A673 (cell line): ENCODE measurements around the gene EDEM3. TPM values are rescaled to one million over a fixed set of nuclear protein-coding genes. Genes with fewer than 3 reads are reported as not detected.
A peak's percentile ranks its signal among the peaks of the same experiment; 100 is the strongest.

Experiments used
- BruUV-seq: library from RNA; stranded (reverse); fragments of 400-500 nt; replicated peaks from 2 replicates; lab custom pipeline; 2021; lab: Mats Ljungman, UMichigan
- CTCF ChIA-PET: fragments of 300-600 bp; sonication (Branson Sonifier 250); formaldehyde crosslinking; loops from one replicate; lab custom pipeline; 2022; ENCODE audit warnings: antibody characterized with exemption; lab: Charles Lee
- POLR2A ChIA-PET: fragments of 300-600 bp; sonication (Branson Sonifier 250); formaldehyde crosslinking; loops from one replicate; lab custom pipeline; 2022; ENCODE audit warnings: antibody characterized with exemption; ENCODE audit not compliant: low non-redundant PET; lab: Charles Lee
- DNase-seq: peaks from one replicate; pipeline ENCODE4 v3.0.0-alpha.2; 2015; ENCODE audit warnings: low spot score
- H3K27ac ChIP-seq: fragments of 200-600 bp; sonication (generic); 2 replicates; pipeline ENCODE4 v1.5.1; 2016; ENCODE audit warnings: mixed run types, low read depth, mild to moderate bottlenecking, mixed read lengths, antibody characterized with exemption, low read length; ENCODE audit not compliant: poor library complexity, severe bottlenecking
- H3K27me3 ChIP-seq: fragments of 200-600 bp; sonication (generic); replicated peaks from 2 replicates; pipeline ENCODE4 v1.6.1; 2017; ENCODE audit warnings: mixed run types, low read depth, mild to moderate bottlenecking, mixed read lengths, antibody characterized with exemption, low read length; ENCODE audit not compliant: insufficient read depth, poor library complexity
- H3K36me3 ChIP-seq: fragments of 200-600 bp; sonication (generic); 2 replicates; pipeline ENCODE4 v1.6.1; 2016; ENCODE audit warnings: mixed run types, mild to moderate bottlenecking, mixed read lengths, antibody characterized with exemption, low read length; ENCODE audit not compliant: insufficient read depth, poor library complexity, severe bottlenecking
- H3K4me1 ChIP-seq: fragments of 200-600 bp; sonication (generic); 2 replicates; pipeline ENCODE4 v1.6.1; 2017; ENCODE audit warnings: mixed run types, mild to moderate bottlenecking, mixed read lengths, antibody characterized with exemption, low read length; ENCODE audit not compliant: insufficient read depth, poor library complexity, severe bottlenecking
- H3K4me3 ChIP-seq: fragments of 200-600 bp; sonication (generic); 2 replicates; pipeline ENCODE4 v1.5.1; 2016; ENCODE audit warnings: low read depth, mixed run types, mild to moderate bottlenecking, mixed read lengths, low read length; ENCODE audit not compliant: poor library complexity, severe bottlenecking
- H3K9me3 ChIP-seq: fragments of 200-600 bp; sonication (generic); 2 replicates; pipeline ENCODE4 v1.6.1; 2016; ENCODE audit warnings: mixed run types, low read depth, mild to moderate bottlenecking, mixed read lengths, antibody characterized with exemption, low read length; ENCODE audit not compliant: poor library complexity, severe bottlenecking
- CTCF ChIP-seq: fragments of 300-800, 200-600 bp; sonication (generic); conservative IDR thresholded peaks from 2 replicates; pipeline ENCODE4 v1.5.1; 2017; ENCODE audit warnings: low read depth, mild to moderate bottlenecking, antibody characterized with exemption, low read length, moderate library complexity, mixed read lengths
- EZH2 ChIP-seq: fragments of 200-600 bp; sonication (generic); IDR thresholded peaks from 2 replicates; pipeline ENCODE4 v1.6.1; 2017; ENCODE audit warnings: borderline replicate concordance, low read depth, mild to moderate bottlenecking, mixed read lengths, antibody characterized with exemption, low read length; ENCODE audit not compliant: poor library complexity, severe bottlenecking
- intact Hi-C: fragments of 100-400 bp; cut with micrococcal nuclease; formaldehyde crosslinking; loops from one replicate; pipeline ENCODE4 v1.10.0; 2022; ENCODE audit not compliant: unreplicated experiment
- total RNA-seq: library from RNA; stranded (reverse); gene quantifications from 2 replicates; pipeline ENCODE4 v1.2.3, GENCODE V29; 2021

Gene EDEM3
- total RNA-seq, 1 experiment from 2014 or later, result 24.3 TPM

- Histone ChIP-seq H3K27ac (peak overlapping the region; percentile 81), H3K4me3 (peak overlapping the region; percentile 86), H3K9me3 (no peaks in the 10 kb centered on the region), H3K4me1 (peaks cover 10% of the 10 kb centered on the region), H3K36me3 (no peaks in the 10 kb centered on the region), H3K27me3 (no peaks in the 10 kb centered on the region)
- DNase-seq, result peak; percentile 56
- no peak for TF ChIP-seq EZH2
- no peak for TF ChIP-seq CTCF
- CTCF ChIA-PET, result no interaction called here
- intact Hi-C loops, result no loop called here
- TSS peak; percentile 61 for BruUV-seq
- POLR2A ChIA-PET, result no interaction called here
These were observed 816 bp downstream of the EDEM3 start for GRCh38 chr1:184753608-184754475.

DNA sequence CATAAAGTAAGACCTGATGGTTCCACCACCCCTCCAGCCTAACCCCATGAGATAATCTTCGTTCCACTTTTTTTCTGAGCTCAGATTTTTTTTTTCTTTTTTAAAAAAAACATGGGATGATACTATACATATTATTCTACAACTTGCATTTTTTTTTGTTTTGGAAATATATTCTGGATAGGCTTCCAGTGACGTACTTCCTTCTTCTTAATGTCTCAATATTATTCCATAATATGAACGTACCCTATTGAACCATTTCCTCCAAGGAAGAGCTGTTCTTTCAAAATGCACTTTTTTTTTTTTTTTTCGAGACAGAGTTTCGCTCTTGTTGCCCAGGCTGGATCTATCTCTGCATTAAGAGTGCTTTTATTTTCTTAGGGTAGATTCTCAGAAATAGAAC lies 1.5 kb downstream of the EDEM3 start:
- Histone ChIP-seq H3K27me3 (no peaks in the 10 kb centered on the region), H3K27ac (peak overlapping the region; percentile 81), H3K4me3 (peak overlapping the region; percentile 86), H3K9me3 (no peaks in the 10 kb centered on the region), H3K4me1 (peaks cover 10% of the 10 kb centered on the region), H3K36me3 (no peaks in the 10 kb centered on the region)
- POLR2A ChIA-PET, result interaction anchor here (0.6 kb wide), 1 partner anchor 941 kb away, joined by 3 read pairs; no protein-coding TSS in a partner anchor
- intact Hi-C loops, result no loop called here
- CTCF ChIA-PET, result no interaction called here
- TF ChIP-seq EZH2 (no peak), CTCF (no peak)
- no TSS peak for BruUV-seq
- no peak for DNase-seq

DNA sequence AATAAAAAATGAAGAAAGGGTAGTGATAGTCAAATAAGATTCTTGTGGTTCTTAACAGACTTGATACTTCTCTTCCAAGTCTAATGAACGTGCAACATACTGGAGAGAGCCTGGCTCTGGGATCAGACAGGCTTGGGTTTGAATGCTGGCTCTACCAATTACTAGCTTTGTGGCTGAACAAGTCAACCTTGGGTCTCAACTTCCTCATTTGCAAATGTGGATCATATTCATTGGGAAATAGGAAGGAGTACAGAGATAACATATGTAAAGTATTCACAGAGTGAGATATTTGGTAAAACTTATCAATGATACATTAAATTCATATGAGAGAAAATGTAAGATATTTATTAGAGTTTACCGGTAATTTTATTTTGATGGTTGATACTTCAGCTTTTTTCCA lies 2.0 kb downstream of the EDEM3 start:
- Histone ChIP-seq H3K36me3 (no peaks in the 10 kb centered on the region), H3K4me1 (peaks cover 10% of the 10 kb centered on the region), H3K9me3 (no peaks in the 10 kb centered on the region), H3K27ac (no peak overlapping the region), H3K4me3 (no peak overlapping the region), H3K27me3 (no peaks in the 10 kb centered on the region)
- POLR2A ChIA-PET, result interaction anchor here (0.6 kb wide), 1 partner anchor 942 kb away, joined by 3 read pairs; no protein-coding TSS in a partner anchor
- TF ChIP-seq EZH2, result no peak
- no peak for TF ChIP-seq CTCF
- intact Hi-C loops, result no loop called here
- no TSS peak for BruUV-seq
- DNase-seq, result no peak
- CTCF ChIA-PET, result no interaction called here
